Erythroblast (primary cell): ENCODE data around the gene PITPNM1.

Experiments
- DNase-seq, 2 experiments: peaks; one replicate each; lab custom pipeline; 2025; lab: John Stamatoyannopoulos, UW
- GATA1 ChIP-seq: IDR thresholded peaks from 2 replicates; pipeline ENCODE4 v1.6.1; 2011; ENCODE audit warnings: low read depth, mild to moderate bottlenecking, control low read depth, low read length, moderate library complexity
- POLR2A ChIP-seq: IDR thresholded peaks from 2 replicates; pipeline ENCODE4 v1.6.1; 2011; ENCODE audit warnings: mild to moderate bottlenecking, low read length

PITPNM1 gene

DNA sequence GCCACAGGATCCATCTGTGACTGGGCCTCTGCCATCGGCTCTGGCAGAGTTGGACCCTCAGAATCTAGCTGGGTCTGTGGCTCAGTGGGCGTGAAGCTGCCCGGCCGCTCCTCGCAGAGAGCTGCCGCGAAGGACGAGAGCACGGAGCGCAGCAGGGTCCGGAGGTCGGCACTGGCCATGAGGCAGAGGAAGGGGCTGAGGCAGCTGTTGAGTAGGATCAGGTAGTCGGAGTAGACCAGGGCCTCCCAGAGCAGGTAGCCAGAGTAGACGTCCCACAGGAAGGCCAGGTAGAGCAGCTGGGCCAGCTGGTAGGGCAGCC, 53.5 kb downstream of the PITPNM1 start:
- TF ChIP-seq POLR2A: no peak
- no peak for TF ChIP-seq GATA1
- DNase-seq: no peak

DNA sequence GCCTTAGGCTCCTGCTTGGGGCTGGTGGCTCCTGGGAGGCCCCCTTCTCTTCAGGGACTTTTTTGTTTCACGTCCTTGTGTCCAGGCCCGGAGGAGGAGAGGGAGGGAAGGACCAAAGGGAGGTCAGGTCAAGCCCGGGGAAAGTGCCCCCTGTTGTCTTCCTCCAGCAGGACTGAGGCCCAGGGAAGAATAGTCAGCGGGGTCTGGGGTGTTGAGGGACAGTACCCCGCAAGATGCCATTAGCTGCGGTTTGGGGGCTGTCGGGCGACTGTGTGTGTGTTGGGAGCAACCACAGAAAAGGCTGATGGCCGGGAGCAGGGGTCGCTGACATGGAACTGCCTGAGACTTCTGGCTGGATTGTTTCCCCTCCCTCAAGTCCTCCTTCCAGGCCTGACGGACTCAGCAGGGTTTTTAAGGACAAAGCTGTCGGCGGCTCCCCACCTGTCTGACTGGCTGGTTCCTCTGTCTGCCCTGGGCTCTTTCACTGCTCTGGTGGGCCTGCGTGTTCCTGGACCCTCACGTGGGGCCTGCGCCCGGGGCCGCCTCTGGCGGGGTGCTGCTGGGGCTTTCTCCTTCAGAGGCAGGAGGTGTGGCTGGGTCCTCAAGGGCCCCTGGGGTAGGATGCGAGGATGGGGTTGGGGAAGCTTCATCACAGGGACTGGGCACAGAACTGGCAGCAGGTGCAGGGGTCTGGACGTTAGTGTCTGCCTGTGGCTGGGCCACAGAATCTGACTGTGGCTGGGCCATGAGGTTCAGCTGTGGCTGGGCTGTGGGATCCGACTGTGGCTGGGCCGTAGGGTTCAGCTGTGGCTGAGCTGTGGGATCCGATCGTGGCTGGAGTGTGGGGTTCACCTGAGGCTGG, 54.1 kb downstream of the PITPNM1 start:
- no peak for DNase-seq
- no peak for TF ChIP-seq GATA1
- TF ChIP-seq POLR2A: no peak

DNA sequence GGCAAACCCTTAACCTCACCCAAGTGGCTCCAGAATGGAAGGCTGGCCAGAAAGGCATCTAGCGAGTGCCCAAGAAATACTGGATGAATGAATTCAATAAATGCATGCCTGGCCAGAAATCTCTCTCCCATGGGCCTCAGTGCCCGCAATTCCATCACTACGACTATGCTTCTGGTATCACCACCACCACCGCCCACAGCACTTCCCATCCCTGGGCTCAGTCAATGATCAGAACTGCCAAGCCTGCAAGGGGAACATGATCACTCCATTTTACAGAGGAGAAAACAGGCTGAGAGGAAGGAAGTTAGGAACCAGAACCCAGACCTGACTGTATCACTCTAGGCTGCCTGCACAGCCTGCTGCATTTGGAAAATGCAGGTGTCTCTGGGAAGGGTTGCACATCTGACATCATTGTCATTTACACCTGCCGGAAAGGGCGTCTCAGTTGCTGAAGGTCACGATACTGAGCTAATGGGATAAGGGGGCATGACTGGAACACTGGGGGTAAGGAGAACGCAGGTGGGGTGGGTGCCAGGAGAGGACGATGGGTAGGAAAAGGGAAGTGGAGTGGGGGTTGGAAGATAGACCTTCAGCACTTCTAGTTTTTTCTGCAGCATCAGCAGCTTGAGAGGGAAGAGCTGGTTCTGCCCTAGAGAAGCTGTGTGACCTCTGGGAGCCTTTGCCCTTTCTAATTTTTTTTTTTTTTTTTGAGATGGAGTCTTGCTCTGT, 55.9 kb downstream of the PITPNM1 start:
- no peak for DNase-seq
- no peak for TF ChIP-seq POLR2A
- no peak for TF ChIP-seq GATA1

DNA sequence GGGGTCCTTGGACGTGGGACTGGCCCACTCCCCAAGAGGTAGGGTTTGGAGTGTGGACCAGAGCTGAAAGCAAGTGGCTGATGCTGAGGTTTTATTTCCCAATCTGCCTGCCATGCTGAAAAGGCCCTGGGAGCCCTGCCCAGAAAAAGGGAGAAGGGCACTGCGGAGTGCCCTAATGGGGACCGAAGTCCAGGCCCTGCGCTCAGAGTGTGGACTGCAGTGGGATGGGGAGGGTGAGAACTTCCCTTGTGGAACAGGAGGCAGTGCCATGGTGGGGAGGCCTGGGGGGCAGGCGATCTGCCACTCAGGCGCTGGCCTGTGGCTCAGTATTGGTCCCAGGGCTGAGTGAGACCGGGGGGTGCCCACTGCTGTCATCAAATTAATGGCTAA, 56.9 kb downstream of the PITPNM1 start:
- DNase-seq: no peak
- no peak for TF ChIP-seq GATA1
- TF ChIP-seq POLR2A: no peak

DNA sequence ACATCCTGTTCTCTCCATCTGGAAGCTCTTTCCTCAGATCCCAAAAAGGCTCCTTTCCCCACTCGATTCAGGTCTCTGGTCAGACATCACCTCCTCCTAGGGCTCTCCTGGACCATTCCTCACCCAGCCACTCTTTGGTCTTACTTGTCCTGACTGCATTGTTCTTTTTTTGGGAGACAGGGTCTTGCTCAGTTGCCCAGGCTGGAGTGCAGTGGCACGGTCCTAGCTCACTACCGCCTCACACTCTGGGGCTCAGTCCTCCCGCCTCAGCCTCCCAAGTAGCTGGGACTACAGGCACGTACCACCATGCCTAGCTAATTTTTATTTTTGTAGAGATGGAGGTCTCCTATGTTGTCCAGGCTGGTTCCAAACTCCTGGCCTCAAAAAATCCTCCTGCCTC, 59.6 kb downstream of the PITPNM1 start:
- DNase-seq: no peak
- TF ChIP-seq GATA1 (no peak), POLR2A (no peak)

DNA sequence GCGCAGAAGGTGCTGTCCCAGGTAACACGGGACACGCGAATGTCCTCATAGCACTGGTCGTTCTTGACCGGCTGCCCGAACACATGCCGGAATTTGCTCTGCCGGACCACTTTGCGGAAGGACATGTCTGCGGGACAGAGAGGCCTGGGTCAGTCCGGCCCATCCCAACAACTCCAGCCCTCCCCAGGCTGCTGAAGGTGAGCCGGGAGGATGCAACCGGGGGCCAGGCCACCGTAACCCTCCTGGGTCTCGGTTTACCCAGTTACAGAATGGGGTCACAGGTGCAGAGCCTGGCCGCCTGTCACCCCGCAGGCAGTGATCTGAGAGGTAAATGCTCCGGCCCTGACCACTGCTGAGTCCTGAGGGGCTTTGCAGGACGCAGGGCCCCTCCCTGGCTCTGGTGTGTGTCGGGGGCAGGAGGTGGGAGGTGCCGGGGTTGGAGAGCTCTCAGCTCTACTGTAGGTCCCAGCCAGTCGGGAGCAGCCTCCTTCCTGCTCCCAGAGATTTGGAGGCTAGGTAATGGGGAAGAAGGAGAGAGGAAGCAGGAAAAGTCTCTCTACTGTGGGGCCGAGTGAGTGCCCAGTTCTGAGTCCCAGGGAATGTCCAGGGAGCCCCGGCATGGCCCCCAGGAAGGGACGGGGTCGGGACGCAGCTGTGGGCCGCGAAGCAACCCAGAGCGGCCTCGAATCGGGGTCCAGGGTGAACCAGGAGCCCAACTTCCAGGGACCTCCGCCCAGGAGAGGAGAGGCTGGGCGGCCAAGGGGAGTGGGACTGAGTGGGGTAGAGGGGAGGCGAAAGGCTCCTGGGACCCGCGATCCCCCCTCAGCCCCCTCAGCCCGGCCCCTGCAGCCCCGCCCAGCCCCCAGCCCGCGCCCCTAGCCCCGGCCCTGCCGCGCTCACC, 62.4 kb downstream of the PITPNM1 start:
- no peak for DNase-seq
- TF ChIP-seq GATA1 (no peak), POLR2A (no peak)
